WI38 (cell line): ENCODE results near the gene PSMD5.

ENCODE experiments used
- H3K4me3 ChIP-seq: 2 replicates; pipeline ENCODE4 v1.5.1; 2011; ENCODE audit warnings: low read depth, mild to moderate bottlenecking, control low read depth, low read length
- CTCF ChIP-seq: IDR thresholded peaks from 2 replicates; pipeline ENCODE4 v1.5.1; 2012; ENCODE audit warnings: low read depth, mild to moderate bottlenecking, control low read depth, low read length

Gene PSMD5

DNA sequence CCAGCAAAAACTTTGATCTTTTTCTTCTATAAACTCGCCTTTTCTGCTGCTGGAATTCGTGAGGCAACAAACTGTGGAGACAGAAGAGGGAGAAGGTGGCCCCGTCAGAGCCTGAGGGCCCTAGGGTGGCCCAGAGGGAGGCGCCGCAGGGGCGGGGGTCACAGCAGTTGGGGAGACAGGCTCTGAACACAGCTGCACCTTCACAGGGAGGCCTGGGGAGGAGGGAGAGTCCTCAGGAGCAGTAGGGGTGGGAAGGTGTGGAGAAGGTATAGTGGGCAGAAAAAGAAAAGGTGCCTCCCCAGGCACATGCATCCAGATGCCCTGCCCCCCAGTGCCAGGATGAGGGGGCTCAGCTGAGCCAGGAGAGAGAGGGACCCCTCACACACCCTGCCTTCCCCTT lies 19.2 kb upstream of the PSMD5 start:
- no peak for TF ChIP-seq CTCF
- H3K4me3 ChIP-seq: no peak overlapping the region

DNA sequence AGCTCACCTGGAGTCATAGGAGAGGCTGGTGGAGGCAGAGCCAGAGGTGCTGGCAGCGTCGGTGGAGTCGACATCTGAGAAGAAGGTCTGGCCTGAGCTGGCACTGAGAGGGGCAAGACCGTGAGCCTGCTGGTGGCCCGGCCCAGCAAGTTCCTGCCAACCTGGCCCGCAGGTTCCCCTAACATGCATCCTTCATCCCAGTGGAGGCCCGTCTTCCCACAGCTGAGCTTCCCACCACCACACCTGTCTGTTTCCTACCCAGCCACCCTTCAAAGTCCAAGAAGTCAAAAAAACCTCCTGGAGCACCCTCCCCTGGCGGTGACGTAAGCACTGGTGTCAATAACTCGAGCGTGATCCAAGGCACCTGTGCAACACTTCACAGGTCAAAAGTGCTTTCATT lies 17.4 kb upstream of the PSMD5 start:
- no peak overlapping the region for H3K4me3 ChIP-seq
- TF ChIP-seq CTCF: no peak

DNA sequence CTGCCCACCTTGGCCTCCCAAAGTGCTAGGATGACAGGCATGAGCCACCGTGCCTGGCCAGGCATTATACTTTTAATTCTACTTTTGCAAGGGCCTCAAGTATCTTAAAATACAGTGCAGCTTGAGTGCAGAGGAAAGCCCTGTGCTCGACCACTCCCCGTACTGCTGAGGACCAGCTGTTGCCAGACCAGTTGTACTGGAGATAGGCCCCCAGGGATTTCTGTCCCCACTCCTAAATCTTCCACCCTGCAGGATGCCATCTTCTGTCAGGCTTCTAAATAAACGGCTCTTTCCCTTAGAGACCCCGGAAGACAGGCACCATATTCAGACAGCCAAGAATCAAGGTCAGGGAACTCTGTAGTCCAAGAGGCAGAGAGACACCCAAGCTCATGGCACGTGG lies 16.6 kb upstream of the PSMD5 start:
- no peak for TF ChIP-seq CTCF
- no peak overlapping the region for H3K4me3 ChIP-seq

GRCh38 chr9:120857902-120858301 lies 15.2 kb upstream of the PSMD5 start:
- TF ChIP-seq CTCF: no peak
- H3K4me3 ChIP-seq: no peak overlapping the region

GRCh38 chr9:120857481-120857880 lies 14.8 kb upstream of the PSMD5 start:
- H3K4me3 ChIP-seq: no peak overlapping the region
- TF ChIP-seq CTCF: no peak

DNA sequence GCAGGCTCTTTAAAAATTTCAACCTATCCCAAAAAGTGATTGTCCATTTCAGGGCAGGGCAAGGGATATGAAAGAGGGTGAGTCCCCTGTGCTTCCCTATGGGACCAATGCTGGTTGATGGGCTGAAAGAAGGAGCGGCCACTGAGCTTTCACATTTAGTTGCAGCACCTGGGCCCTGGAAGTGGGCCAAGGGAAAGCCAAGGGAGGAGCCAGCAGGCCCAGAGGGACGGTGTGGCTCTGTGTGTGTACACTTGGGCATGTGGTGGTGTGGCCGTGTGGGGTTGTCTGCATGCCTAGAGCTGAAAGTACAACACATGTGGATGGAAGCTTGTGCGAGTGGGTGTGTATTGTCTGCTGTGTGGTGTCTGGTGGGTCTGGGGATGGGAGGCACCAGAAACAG lies 14.0 kb upstream of the PSMD5 start:
- H3K4me3 ChIP-seq: no peak overlapping the region
- TF ChIP-seq CTCF: no peak

- no peak overlapping the region for H3K4me3 ChIP-seq
- TF ChIP-seq CTCF: no peak
Measured at GRCh38 chr9:120855827-120856670, 13.3 kb upstream of the PSMD5 start.
